HepG2 (cell line): ENCODE data around the gene ZNF582. TPM values are rescaled to one million over a fixed set of nuclear protein-coding genes. Genes with fewer than 3 reads are reported as not detected.
"Not testable (repeated sequence)": the region's sequence is repeated elsewhere in the genome, so short reads cannot be mapped to it uniquely, and the experiment has no call there.

Experiments
- ATAC-seq: fragments of 200-7000 bp; cut with Tn5 transposase; 3 replicates; pipeline ENCODE4 v1.9.1; 2020; ENCODE audit warnings: mild to moderate bottlenecking, moderate library complexity
- BruUV-seq: library from RNA; stranded (reverse); fragments of 400-500 nt; replicated peaks from 2 replicates; lab custom pipeline; 2021; lab: Mats Ljungman, UMichigan
- CTCF ChIA-PET: fragments of 300-600 bp; formaldehyde crosslinking; extraction: SDS; loops from one replicate; lab custom pipeline; 2021; ENCODE audit warnings: low total read pairs, inconsistent platforms, low intra/inter-chr PET ratio; lab: Yijun Ruan, JAX
- POLR2A ChIA-PET: fragments of 350-600 bp; sonication (Branson Sonifier 250); formaldehyde crosslinking; loops from one replicate; lab custom pipeline; 2020; ENCODE audit warnings: antibody characterized with exemption, inconsistent platforms; lab: Yijun Ruan, JAX
- DNase-seq: peaks from one replicate; pipeline ENCODE4 v3.0.0-alpha.2; 2015; ENCODE audit warnings: low spot score
- FAIRE-seq: peaks from 3 replicates; lab custom pipeline; 2011; peaks lifted over from hg19 to GRCh38; lab: Jason Lieb, UNC
- H2AFZ ChIP-seq: one replicate; pipeline ENCODE4 v1.6.1; 2011; ENCODE audit warnings: low read length, inconsistent platforms
- H3K27ac ChIP-seq: fragments of 300-600 bp; 3 replicates; pipeline ENCODE4 v1.8.0; 2011; ENCODE audit warnings: mixed run types, mild to moderate bottlenecking, mixed read lengths, low read length, inconsistent platforms; ENCODE audit not compliant: insufficient read depth; ENCODE audit errors: extremely low read length
- H3K27me3 ChIP-seq, 2 experiments: fragments of 200-600 bp in 1 of 2; 2 replicates in 1 of 2; 3 replicates in 1 of 2; pipeline versions ENCODE4 v1.6.0 to v1.8.0; 2011; ENCODE audit warnings: low read length in 2 of 2, mild to moderate bottlenecking in 2 of 2, moderate library complexity in 2 of 2, inconsistent platforms in 1 of 2; ENCODE audit not compliant: insufficient read depth in 2 of 2, control insufficient read depth in 1 of 2
- H3K36me3 ChIP-seq, 2 experiments: fragments of 200-600 bp in 1 of 2; replicated peaks in 1 of 2; 2 replicates in 1 of 2; 3 replicates in 1 of 2; pipeline versions ENCODE4 v1.5.1 to v1.8.0; 2011; ENCODE audit warnings: low read length in 2 of 2, inconsistent platforms in 1 of 2; ENCODE audit not compliant: insufficient read depth in 2 of 2, control insufficient read depth in 1 of 2
- H3K4me1 ChIP-seq: 2 replicates; pipeline ENCODE4 v1.5.1; 2012; ENCODE audit warnings: low read length, inconsistent platforms; ENCODE audit not compliant: insufficient read depth
- H3K4me2 ChIP-seq: 2 replicates; pipeline ENCODE4 v1.6.0; 2011; ENCODE audit warnings: low read depth, low read length, inconsistent platforms
- H3K4me3 ChIP-seq, 3 experiments: fragments of 200-600 bp in 1 of 3; sonication (generic), shearing (Covaris generic) in 1 of 3; replicated peaks in 1 of 3; 2 replicates each; pipeline ENCODE4 v1.5.1; 2011 to 2016; ENCODE audit warnings: low read length in 3 of 3, inconsistent platforms in 2 of 3, low read depth in 2 of 3, mild to moderate bottlenecking in 2 of 3, control low read depth in 1 of 3, mixed read lengths in 1 of 3; ENCODE audit not compliant: insufficient read depth in 1 of 3
- H3K79me2 ChIP-seq: one replicate; pipeline ENCODE4 v1.6.1; 2011; ENCODE audit warnings: low read length, inconsistent platforms; ENCODE audit not compliant: insufficient read depth
- H3K9ac ChIP-seq: 2 replicates; pipeline ENCODE4 v1.6.0; 2011; ENCODE audit warnings: mild to moderate bottlenecking, low read depth, low read length, inconsistent platforms; ENCODE audit not compliant: insufficient read depth
- H3K9me3 ChIP-seq: 2 replicates; pipeline ENCODE4 v1.5.1; 2012; ENCODE audit warnings: mild to moderate bottlenecking, low read length
- H4K20me1 ChIP-seq: 2 replicates; pipeline ENCODE4 v1.6.0; 2011; ENCODE audit warnings: inconsistent platforms, mild to moderate bottlenecking, low read length, moderate library complexity; ENCODE audit not compliant: insufficient read depth
- ARID5B ChIP-seq: IDR thresholded peaks from 2 replicates; pipeline ENCODE4 v1.4.0; 2020; ENCODE audit warnings: mild to moderate bottlenecking, missing genetic modification reagents
- SALL1 ChIP-seq: sonication (generic); formaldehyde crosslinking; IDR thresholded peaks from 2 replicates; pipeline ENCODE4 v1.8.0; 2022; ENCODE audit warnings: mild to moderate bottlenecking, missing genetic modification reagents
- ZMYM4 ChIP-seq: sonication (generic); formaldehyde crosslinking; IDR thresholded peaks from 2 replicates; pipeline ENCODE4 v1.8.1; 2023; ENCODE audit warnings: mild to moderate bottlenecking, missing genetic modification reagents
- ZNF281 ChIP-seq: sonication (generic); formaldehyde crosslinking; IDR thresholded peaks from 2 replicates; pipeline ENCODE4 v1.4.0; 2020; ENCODE audit warnings: missing genetic modification reagents, borderline replicate concordance
- WGBS: methylation state at CpG from one replicate; pipeline ENCODE4 v1.1.6; 2017; ENCODE audit warnings: low lambda C conversion rate; 5-methylcytosine and 5-hydroxymethylcytosine counted together
- in situ Hi-C: cut with HindIII; loops from 2 replicates; pipeline ENCODE4 v1.10.0; 2017; ENCODE audit warnings: low pct_unique_long_range_greater_than_20kb; ENCODE audit not compliant: extremely low pct_ligation_motif_present
- intact Hi-C: fragments of 100-400 bp; cut with micrococcal nuclease; formaldehyde crosslinking; loops from one replicate; pipeline ENCODE4 v1.10.0; 2022; ENCODE audit not compliant: unreplicated experiment
- polyA plus RNA-seq, 8 experiments: library from polyadenylated mRNA; depleted of rRNA in 3 of 8; stranded (reverse) in 7 of 8; unstranded in 1 of 8; fragments of >200 nt; fragmentation: Illumina TruSeq in 4 of 8; extraction: Trizol in 4 of 8; gene quantifications; 2 replicates each; pipeline versions ENCODE4 v1.2.1 to v1.2.3, GENCODE V29; 2011 to 2016; ENCODE audit warnings: low read depth in 4 of 8, missing spikeins in 1 of 8, mixed read lengths in 1 of 8; ENCODE audit not compliant: insufficient read depth in 1 of 8
- total RNA-seq, 5 experiments: library from RNA; depleted of rRNA; stranded (reverse); fragments of >200 nt; fragmentation: Illumina TruSeq; extraction: Trizol; gene quantifications; 2 replicates each; pipeline ENCODE4 v1.2.3, GENCODE V29; 2016; ENCODE audit warnings: low read depth in 1 of 5

The ZNF582 gene
- total and polyA plus RNA-seq, 2 of the 13 experiments (the other 11 are each of a cell fraction or from before 2014, with no cell fraction given) = 0.83 to 1.6 TPM

GRCh38 chr19:56337077-56337476, 56.3 kb downstream of the ZNF582 start:
- intact Hi-C loops, H2AFZ ChIP-seq, DNase-seq, H3K4me3 ChIP-seq, FAIRE-seq, H3K4me1 ChIP-seq, H3K27me3 ChIP-seq, H3K79me2 ChIP-seq, H3K9ac ChIP-seq, H3K27ac ChIP-seq, in situ Hi-C loops, BruUV-seq, H3K4me2 ChIP-seq, H3K36me3 ChIP-seq, POLR2A ChIA-PET, H4K20me1 ChIP-seq, ATAC-seq, CTCF ChIA-PET: not testable (repeated sequence)
- 0 out of 2 replicates have a peak, but pooled peaks have one; percentile 13 for TF ChIP-seq ARID5B (CRISPR knock-in tag)
- peak; percentile 34; the same call in 1 of the 2 replicates for TF ChIP-seq ZMYM4 (CRISPR knock-in tag)
- peak; percentile 85 for TF ChIP-seq ZNF281
- peak; percentile 17; the same call in 1 of the 2 replicates for TF ChIP-seq SALL1
- 0% methylated on average over 2 of the region's 8 CpGs for WGBS
- H3K9me3 ChIP-seq = peaks cover 26% of the 10 kb centered on the region

GRCh38 chr19:56335371-56335770, 58.0 kb downstream of the ZNF582 start:
- in situ Hi-C loops, intact Hi-C loops, H3K4me2 ChIP-seq, H3K9ac ChIP-seq, ATAC-seq, BruUV-seq, H2AFZ ChIP-seq, H3K27ac ChIP-seq, H3K4me3 ChIP-seq, CTCF ChIA-PET, POLR2A ChIA-PET, FAIRE-seq, H3K4me1 ChIP-seq, H3K79me2 ChIP-seq, H3K36me3 ChIP-seq, H4K20me1 ChIP-seq, H3K27me3 ChIP-seq, DNase-seq: not testable (repeated sequence)
- H3K9me3 ChIP-seq = peaks cover 13% of the 10 kb centered on the region; the same call in 1 of the 2 replicates
